CD14-positive monocyte (primary cell): ENCODE results near the gene LRIG1. TPM values are rescaled to one million over a fixed set of nuclear protein-coding genes. Genes with fewer than 3 reads are reported as not detected.

Experiments used
- DNase-seq, 3 donors: peaks; one replicate each; pipeline ENCODE4 v3.0.0-alpha.2; 2011 to 2022
- H2AFZ ChIP-seq: 2 replicates; pipeline ENCODE4 v1.6.0; 2012; ENCODE audit warnings: mild to moderate bottlenecking, low read depth, low read length, inconsistent platforms; ENCODE audit not compliant: insufficient read depth, poor library complexity, severe bottlenecking
- H3K27ac ChIP-seq, 2 donors: 1 replicate in 1 of 2; 2 replicates in 1 of 2; pipeline ENCODE4 v1.5.1; 2012 to 2013; ENCODE audit warnings: low read length in 2 of 2, control low read depth in 1 of 2, inconsistent platforms in 1 of 2, low read depth in 1 of 2, mild to moderate bottlenecking in 1 of 2
- H3K27me3 ChIP-seq, 2 donors: one replicate each; pipeline versions ENCODE4 v1.6.0 to v1.6.1; 2011 to 2013; ENCODE audit warnings: low read length in 2 of 2; ENCODE audit not compliant: control insufficient read depth in 2 of 2, insufficient read depth in 2 of 2
- H3K36me3 ChIP-seq, 2 donors: replicated peaks in 1 of 2; 1 replicate in 1 of 2; 2 replicates in 1 of 2; pipeline versions ENCODE4 v1.5.1 to v1.6.1; 2012 to 2013; ENCODE audit warnings: low read length in 2 of 2, control low read depth in 1 of 2, inconsistent platforms in 1 of 2, mild to moderate bottlenecking in 1 of 2; ENCODE audit not compliant: insufficient read depth in 2 of 2, control insufficient read depth in 1 of 2
- H3K4me1 ChIP-seq, 2 donors: 1 replicate in 1 of 2; 2 replicates in 1 of 2; pipeline versions ENCODE4 v1.5.1 to v1.6.1; 2012 to 2013; ENCODE audit warnings: low read length in 2 of 2, control low read depth in 1 of 2, inconsistent platforms in 1 of 2, mild to moderate bottlenecking in 1 of 2, moderate library complexity in 1 of 2; ENCODE audit not compliant: insufficient read depth in 2 of 2, control insufficient read depth in 1 of 2
- H3K4me2 ChIP-seq: replicated peaks from 2 replicates; pipeline ENCODE3; 2012; ENCODE audit warnings: low read length, moderate library complexity, mild to moderate bottlenecking; ENCODE audit not compliant: poor library complexity, severe bottlenecking; ENCODE audit errors: extremely low read depth
- H3K4me3 ChIP-seq, 3 experiments: fragments of 200-600 bp in 1 of 3; sonication (generic) in 1 of 3; replicated peaks in 1 of 3; 1 replicate in 2 of 3; 2 replicates in 1 of 3; pipeline ENCODE4 v1.5.1; 2011 to 2013; ENCODE audit warnings: low read length in 3 of 3, mild to moderate bottlenecking in 3 of 3, control low read depth in 2 of 3, low read depth in 2 of 3, inconsistent platforms in 1 of 3, moderate library complexity in 1 of 3
- H3K79me2 ChIP-seq: 2 replicates; pipeline ENCODE4 v1.6.0; 2012; ENCODE audit warnings: mild to moderate bottlenecking, control low read depth, inconsistent platforms, low read length, moderate library complexity; ENCODE audit not compliant: insufficient read depth
- H3K9ac ChIP-seq: 2 replicates; pipeline ENCODE4 v1.6.0; 2017; ENCODE audit warnings: low read length, mild to moderate bottlenecking; ENCODE audit not compliant: insufficient read depth, poor library complexity, severe bottlenecking
- H3K9me3 ChIP-seq, 2 donors: replicated peaks in 1 of 2; 1 replicate in 1 of 2; 2 replicates in 1 of 2; pipeline versions ENCODE4 v1.5.1 to v1.6.1; 2012 to 2013; ENCODE audit warnings: low read length in 2 of 2, control low read depth in 1 of 2; ENCODE audit not compliant: control insufficient read depth in 1 of 2, insufficient read depth in 1 of 2
- H4K20me1 ChIP-seq: 2 replicates; pipeline ENCODE4 v1.6.0; 2012; ENCODE audit warnings: mild to moderate bottlenecking, low read length, control low read depth, moderate library complexity; ENCODE audit not compliant: insufficient read depth
- H3K27ac Mint-ChIP-seq, 7 donors: one replicate each; pipeline ENCODE4 v1.8.0; 2020; ENCODE audit warnings: mild to moderate bottlenecking in 7 of 7, mixed read lengths in 7 of 7, moderate library complexity in 6 of 7, inconsistent platforms in 2 of 7
- H3K27me3 Mint-ChIP-seq, 3 donors: one replicate each; pipeline ENCODE4 v1.8.0; 2021 to 2022; ENCODE audit warnings: low read depth in 3 of 3, mild to moderate bottlenecking in 3 of 3, mixed read lengths in 3 of 3, moderate library complexity in 3 of 3, inconsistent platforms in 1 of 3
- H3K36me3 Mint-ChIP-seq, 2 donors: one replicate each; pipeline ENCODE4 v1.8.0; 2020; ENCODE audit warnings: mixed read lengths in 2 of 2, inconsistent platforms in 1 of 2, mild to moderate bottlenecking in 1 of 2
- H3K4me1 Mint-ChIP-seq: one replicate; pipeline ENCODE4 v1.8.0; 2020; ENCODE audit warnings: mild to moderate bottlenecking, mixed read lengths
- H3K4me3 Mint-ChIP-seq, 2 donors: one replicate each; pipeline ENCODE4 v1.8.0; 2020; ENCODE audit warnings: mild to moderate bottlenecking in 2 of 2, mixed read lengths in 2 of 2, moderate library complexity in 1 of 2
- H3K9me3 Mint-ChIP-seq, 7 donors: one replicate each; pipeline ENCODE4 v1.8.0; 2020 to 2022; ENCODE audit warnings: mixed read lengths in 7 of 7, mild to moderate bottlenecking in 6 of 7, moderate library complexity in 6 of 7, inconsistent platforms in 2 of 7
- WGBS: methylation state at CpG from one replicate; pipeline ENCODE4 v1.1.5; 2013; ENCODE audit warnings: missing lambda C conversion rate; ENCODE audit not compliant: insufficient coverage; 5-methylcytosine and 5-hydroxymethylcytosine counted together
- intact Hi-C, 2 donors: fragments of 100-400 bp; cut with micrococcal nuclease; formaldehyde crosslinking; loops; one replicate each; pipeline versions ENCODE4 v1.15.0 to v1.15.1; 2023
- polyA plus RNA-seq, 3 donors: library from polyadenylated mRNA; depleted of rRNA in 1 of 3; unstranded in 2 of 3; stranded (reverse) in 1 of 3; fragments of 300-500 nt in 2 of 3; fragments of >200 nt in 1 of 3; fragmentation: Illumina TruSeq in 2 of 3; gene quantifications; 1 replicate in 2 of 3; 2 replicates in 1 of 3; pipeline ENCODE4 v1.2.3, GENCODE V29; 2012 to 2021
- TF ChIP-seq, protein P1 (sequence below): fragments of 200-600 bp; IDR thresholded peaks from one replicate; pipeline ENCODE4 v1.8.0; 2022; ENCODE audit warnings: antibody characterized with exemption, mild to moderate bottlenecking

LRIG1 gene
- polyA plus RNA-seq, 3 donors: 0.82 to 1.9 (median 1.0) TPM

DNA sequence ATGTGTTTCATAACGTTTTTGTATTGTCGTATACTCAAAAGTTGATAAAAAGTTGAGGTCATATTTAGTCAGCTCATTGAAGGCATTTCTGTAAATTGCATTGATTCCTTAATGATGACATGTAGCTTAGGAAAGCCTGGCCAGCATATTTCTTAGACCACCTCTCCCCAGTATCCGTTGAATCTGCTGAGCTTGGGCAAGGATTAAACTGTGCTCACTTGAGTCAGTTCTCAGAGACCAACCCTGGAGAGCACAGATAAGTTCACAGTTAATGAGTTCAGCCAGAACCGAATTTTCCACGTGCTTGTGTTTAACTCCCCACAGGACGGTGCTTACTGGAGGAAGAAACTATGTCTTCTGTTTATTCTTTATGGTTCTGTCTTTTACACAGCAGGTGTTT lies 147.3 kb downstream of the LRIG1 start:
- no peak for DNase-seq
- H3K27ac Mint-ChIP-seq: no peak overlapping the region
- Histone ChIP-seq H3K36me3 (no peaks in the 10 kb centered on the region), H3K79me2 (no peaks in the 10 kb centered on the region), H3K4me1 (no peaks in the 10 kb centered on the region), H3K27me3 (no peaks in the 10 kb centered on the region), H3K9ac (no peak overlapping the region), H2AFZ (no peak overlapping the region), H3K27ac (no peak overlapping the region), H3K4me3 (no peak overlapping the region), H4K20me1 (no peaks in the 10 kb centered on the region), H3K4me2 (no peak overlapping the region), H3K9me3 (no peaks in the 10 kb centered on the region)
- H3K4me1 Mint-ChIP-seq: no peaks in the 10 kb centered on the region
- WGBS: 95% methylated on average over 3 of the region's 6 CpGs
- H3K4me3 Mint-ChIP-seq: no peak overlapping the region
- H3K27me3 Mint-ChIP-seq: no peaks in the 10 kb centered on the region
- TF ChIP-seq, protein P1, sequence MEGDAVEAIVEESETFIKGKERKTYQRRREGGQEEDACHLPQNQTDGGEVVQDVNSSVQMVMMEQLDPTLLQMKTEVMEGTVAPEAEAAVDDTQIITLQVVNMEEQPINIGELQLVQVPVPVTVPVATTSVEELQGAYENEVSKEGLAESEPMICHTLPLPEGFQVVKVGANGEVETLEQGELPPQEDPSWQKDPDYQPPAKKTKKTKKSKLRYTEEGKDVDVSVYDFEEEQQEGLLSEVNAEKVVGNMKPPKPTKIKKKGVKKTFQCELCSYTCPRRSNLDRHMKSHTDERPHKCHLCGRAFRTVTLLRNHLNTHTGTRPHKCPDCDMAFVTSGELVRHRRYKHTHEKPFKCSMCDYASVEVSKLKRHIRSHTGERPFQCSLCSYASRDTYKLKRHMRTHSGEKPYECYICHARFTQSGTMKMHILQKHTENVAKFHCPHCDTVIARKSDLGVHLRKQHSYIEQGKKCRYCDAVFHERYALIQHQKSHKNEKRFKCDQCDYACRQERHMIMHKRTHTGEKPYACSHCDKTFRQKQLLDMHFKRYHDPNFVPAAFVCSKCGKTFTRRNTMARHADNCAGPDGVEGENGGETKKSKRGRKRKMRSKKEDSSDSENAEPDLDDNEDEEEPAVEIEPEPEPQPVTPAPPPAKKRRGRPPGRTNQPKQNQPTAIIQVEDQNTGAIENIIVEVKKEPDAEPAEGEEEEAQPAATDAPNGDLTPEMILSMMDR: no peak
- no peaks in the 10 kb centered on the region for H3K9me3 Mint-ChIP-seq
- H3K36me3 Mint-ChIP-seq: no peaks in the 10 kb centered on the region
- intact Hi-C loops: no loop called here

DNA sequence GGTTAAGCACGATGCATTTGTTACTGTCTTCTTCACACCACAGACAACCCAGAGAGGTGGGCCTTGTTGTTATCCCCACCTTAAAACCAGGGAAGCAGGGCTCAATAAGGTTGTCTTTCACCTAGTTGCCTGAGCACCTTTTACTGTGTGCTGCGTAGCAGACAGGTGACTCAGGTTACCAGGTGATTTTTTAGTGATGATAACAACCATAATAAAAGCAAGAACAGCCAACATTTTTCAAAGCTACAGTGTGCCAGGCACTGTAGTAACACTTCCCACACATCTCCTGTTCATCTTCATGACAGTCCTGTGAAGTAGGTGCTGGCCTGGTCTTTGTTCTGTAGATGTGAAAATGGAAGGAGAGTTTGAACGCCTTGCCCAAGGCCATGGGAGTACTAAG lies 147.8 kb downstream of the LRIG1 start:
- no peak overlapping the region for H3K27ac Mint-ChIP-seq
- H3K79me2 ChIP-seq: no peaks in the 10 kb centered on the region
- DNase-seq: no peak
- H3K9me3 Mint-ChIP-seq: no peaks in the 10 kb centered on the region
- H3K4me2 ChIP-seq: no peak overlapping the region
- no peak overlapping the region for H3K9ac ChIP-seq
- no peaks in the 10 kb centered on the region for H3K9me3 ChIP-seq
- H3K27me3 Mint-ChIP-seq: no peaks in the 10 kb centered on the region
- H3K4me1 ChIP-seq: no peaks in the 10 kb centered on the region
- H2AFZ ChIP-seq: no peak overlapping the region
- H3K36me3 ChIP-seq: no peaks in the 10 kb centered on the region
- no peaks in the 10 kb centered on the region for H3K36me3 Mint-ChIP-seq
- H3K27me3 ChIP-seq: no peaks in the 10 kb centered on the region
- H3K27ac ChIP-seq: no peak overlapping the region
- H3K4me3 ChIP-seq: no peak overlapping the region
- TF ChIP-seq, protein P1: no peak
- intact Hi-C loops: no loop called here
- no CpG with 5 or more reads among the region's 3 CpGs for WGBS
- no peaks in the 10 kb centered on the region for H3K4me1 Mint-ChIP-seq
- H4K20me1 ChIP-seq: no peaks in the 10 kb centered on the region
- no peak overlapping the region for H3K4me3 Mint-ChIP-seq
